ENCODE results near the gene SMG6. TPM values are rescaled to one million over a fixed set of nuclear protein-coding genes. Genes with fewer than 3 reads are reported as not detected.

Gene SMG6
- total RNA-seq (2022) (13.0 and 13.5 TPM in 2 replicates), Bru-seq, nascent RNA (percentile 61 among the genes with signal in this experiment), BruChase-seq, experiment 1, labeled RNA remaining after a 6-hour chase (percentile 62 among the genes with signal in this experiment), BruChase-seq, experiment 2, labeled RNA remaining after a 2-hour chase (percentile 62 among the genes with signal in this experiment)
- long read RNA-seq, partial matches to known transcripts: 0 of 5 reads
- long read RNA-seq, other reads (novel, unspliced or antisense): 1 of 5 reads

DNA sequence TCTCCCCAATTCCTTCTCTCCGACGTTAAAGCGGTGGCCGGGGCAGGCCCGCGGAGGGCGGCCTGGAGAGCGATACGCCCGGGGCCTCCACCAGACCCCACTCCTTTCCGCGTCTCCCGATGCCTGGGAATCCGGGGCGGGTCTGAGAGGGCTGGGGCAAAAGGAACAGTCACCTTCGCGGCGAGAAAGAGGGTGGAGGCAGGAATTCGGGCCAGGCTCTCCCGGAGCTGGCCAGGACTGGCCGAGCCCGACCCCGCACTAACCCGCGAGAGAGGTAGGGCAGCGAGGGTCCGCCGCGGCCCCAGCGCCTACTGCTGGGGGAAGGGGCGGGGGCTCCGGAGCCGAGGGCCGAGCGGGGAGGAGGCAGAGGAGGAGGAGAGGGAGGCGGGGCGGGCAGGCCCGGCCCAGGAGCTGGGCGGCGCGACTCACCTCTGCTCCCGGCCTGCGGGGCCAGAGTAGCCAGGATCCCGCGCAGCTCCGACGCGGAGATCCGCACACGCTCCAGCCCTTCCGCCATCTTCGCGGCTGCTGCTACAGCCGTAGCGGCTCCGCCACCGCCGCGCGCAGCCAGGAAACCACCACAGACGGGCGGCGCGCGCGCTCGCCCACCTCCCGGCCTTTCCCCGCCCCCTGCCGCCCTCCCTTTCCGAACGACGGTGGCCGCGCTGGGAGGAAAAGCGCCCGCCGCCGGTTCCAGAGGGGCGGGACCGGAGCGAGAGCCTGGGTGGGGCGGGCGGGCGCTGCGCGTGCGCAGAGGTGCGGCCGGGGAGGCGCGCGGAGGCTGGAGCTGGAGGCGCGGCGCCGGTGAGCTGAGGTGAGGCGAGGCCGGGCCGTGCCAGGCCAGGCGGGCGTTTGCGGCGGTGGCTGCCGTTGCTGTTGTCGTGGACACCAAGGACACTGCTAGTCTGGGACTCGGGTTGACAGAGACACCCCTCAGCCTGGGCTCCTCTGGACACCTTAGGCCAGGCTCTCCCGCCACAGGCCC is at the start of gene SMG6, which contains the start of gene SRR:
SMG6 (minus strand) TSS at position 582 of the 985 bp plus-strand sequence; CDS start at position 517, 65 bp downstream.
SRR (plus strand) TSS at position 747 of the 985 bp plus-strand sequence. CDS start 11,611 bp downstream, outside the sequence.
- Mint-ChIP-seq H3K9me3 (ENCODE audit: low read depth, unreplicated experiment) (no peaks in the 10 kb centered on the region), H3K4me1 (ENCODE audit: low read depth, unreplicated experiment) (peaks cover 14% of the 10 kb centered on the region), H3K4me3 (ENCODE audit: low read depth, unreplicated experiment) (peak within 1 kb of the TSS; percentile 79), H3K27ac (ENCODE audit: unreplicated experiment) (no peak within 1 kb of the TSS), H3K27me3 (ENCODE audit: unreplicated experiment) (no peaks in the 10 kb centered on the region), H3K36me3 (ENCODE audit: insufficient read depth, unreplicated experiment) (peaks cover 26% of the 10 kb centered on the region)
- intact Hi-C loops (cut with micrococcal nuclease; ENCODE audit: unreplicated experiment): no loop called here
- no TSS peak for BruUV-seq (replicated peaks)
- CTCF ChIA-PET: interaction anchor here (0.5 to 1.4 kb wide), 3 partner anchors 12 to 59 kb away, joined by 3 read pairs; no protein-coding TSS in a partner anchor
- TF ChIP-seq, protein P1, sequence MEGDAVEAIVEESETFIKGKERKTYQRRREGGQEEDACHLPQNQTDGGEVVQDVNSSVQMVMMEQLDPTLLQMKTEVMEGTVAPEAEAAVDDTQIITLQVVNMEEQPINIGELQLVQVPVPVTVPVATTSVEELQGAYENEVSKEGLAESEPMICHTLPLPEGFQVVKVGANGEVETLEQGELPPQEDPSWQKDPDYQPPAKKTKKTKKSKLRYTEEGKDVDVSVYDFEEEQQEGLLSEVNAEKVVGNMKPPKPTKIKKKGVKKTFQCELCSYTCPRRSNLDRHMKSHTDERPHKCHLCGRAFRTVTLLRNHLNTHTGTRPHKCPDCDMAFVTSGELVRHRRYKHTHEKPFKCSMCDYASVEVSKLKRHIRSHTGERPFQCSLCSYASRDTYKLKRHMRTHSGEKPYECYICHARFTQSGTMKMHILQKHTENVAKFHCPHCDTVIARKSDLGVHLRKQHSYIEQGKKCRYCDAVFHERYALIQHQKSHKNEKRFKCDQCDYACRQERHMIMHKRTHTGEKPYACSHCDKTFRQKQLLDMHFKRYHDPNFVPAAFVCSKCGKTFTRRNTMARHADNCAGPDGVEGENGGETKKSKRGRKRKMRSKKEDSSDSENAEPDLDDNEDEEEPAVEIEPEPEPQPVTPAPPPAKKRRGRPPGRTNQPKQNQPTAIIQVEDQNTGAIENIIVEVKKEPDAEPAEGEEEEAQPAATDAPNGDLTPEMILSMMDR (IDR thresholded peaks at IDR 0.05; ENCODE audit: unreplicated experiment): no peak
- DNase-seq: peak; percentile 84

DNA sequence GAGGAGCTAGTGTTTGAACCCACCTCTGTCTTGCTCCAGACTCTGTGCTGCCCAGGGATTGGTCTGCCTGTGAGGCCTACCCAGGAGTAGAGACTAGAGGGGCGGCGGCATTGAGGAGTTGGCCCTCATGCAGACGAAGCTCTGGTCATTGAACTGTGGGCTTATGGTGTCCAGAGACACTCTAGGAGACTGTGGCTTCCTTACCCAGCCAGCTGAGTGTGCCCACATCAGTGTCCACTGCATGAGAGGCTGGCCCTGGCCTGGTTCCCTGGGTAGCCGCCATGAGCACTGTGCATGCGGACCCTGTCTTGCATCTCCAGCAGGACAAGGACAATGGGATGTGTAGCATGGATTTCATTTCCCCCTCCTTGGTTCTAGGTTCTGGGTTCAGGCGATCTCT is 47.7 kb upstream of the SMG6 start:
- no peak for DNase-seq
- Mint-ChIP-seq H3K4me1 (ENCODE audit: low read depth, unreplicated experiment) (peaks cover under 1% of the 10 kb centered on the region), H3K4me3 (ENCODE audit: low read depth, unreplicated experiment) (no peak overlapping the region), H3K27me3 (ENCODE audit: unreplicated experiment) (no peaks in the 10 kb centered on the region), H3K36me3 (ENCODE audit: insufficient read depth, unreplicated experiment) (peaks cover 5% of the 10 kb centered on the region), H3K27ac (ENCODE audit: unreplicated experiment) (no peak overlapping the region), H3K9me3 (ENCODE audit: low read depth, unreplicated experiment) (no peaks in the 10 kb centered on the region)
- intact Hi-C loops (cut with micrococcal nuclease; ENCODE audit: unreplicated experiment): no loop called here
- TF ChIP-seq, protein P1 (IDR thresholded peaks at IDR 0.05; ENCODE audit: unreplicated experiment): no peak
- CTCF ChIA-PET: no interaction called here
- no TSS peak for BruUV-seq (replicated peaks)

DNA sequence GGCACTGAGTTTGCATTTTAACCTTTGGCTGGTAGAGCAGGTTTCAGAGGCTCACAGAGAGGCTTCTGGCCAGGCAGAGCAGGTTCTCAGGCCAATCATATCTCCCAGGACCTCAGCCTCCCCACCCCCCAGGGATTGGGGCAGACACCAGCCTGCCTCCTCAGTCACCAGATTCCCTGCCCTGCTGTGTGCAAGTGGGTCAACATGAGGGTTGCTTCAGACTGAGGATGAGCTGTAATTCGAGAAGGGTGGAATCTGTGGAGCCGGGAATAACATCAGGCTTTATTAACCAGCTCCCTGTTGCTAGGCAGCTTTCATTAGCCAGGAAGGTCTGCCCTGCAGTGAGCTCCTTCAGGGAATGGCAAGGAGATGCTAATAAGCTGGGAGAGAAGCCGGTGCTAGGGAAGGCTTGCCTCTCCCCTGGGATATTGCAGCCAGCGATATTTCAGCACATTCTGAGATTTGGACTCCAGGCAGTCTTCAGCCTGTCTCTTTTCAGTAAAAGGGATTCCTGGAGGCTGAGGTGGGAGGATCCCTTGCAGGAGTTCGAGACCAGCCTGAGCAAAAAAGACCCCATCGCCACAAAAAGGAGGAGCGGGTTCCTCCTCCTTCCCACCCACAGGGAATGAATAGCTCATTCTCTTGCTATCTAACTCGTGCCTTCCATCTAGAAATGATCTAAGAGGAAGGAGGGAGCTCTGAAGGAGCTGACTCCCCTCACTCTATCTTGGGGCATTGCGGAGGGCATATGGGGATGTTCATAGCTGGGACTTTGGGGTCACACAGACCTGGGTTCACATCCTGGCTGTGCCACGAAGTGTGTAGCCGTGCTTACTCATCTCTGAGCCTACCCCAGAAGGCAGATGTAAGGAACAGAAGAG is 44.5 kb upstream of the SMG6 start:
- Mint-ChIP-seq H3K36me3 (ENCODE audit: insufficient read depth, unreplicated experiment) (peaks cover 14% of the 10 kb centered on the region), H3K4me1 (ENCODE audit: low read depth, unreplicated experiment) (peaks cover 8% of the 10 kb centered on the region), H3K4me3 (ENCODE audit: low read depth, unreplicated experiment) (no peak overlapping the region), H3K9me3 (ENCODE audit: low read depth, unreplicated experiment) (no peaks in the 10 kb centered on the region), H3K27ac (ENCODE audit: unreplicated experiment) (no peak overlapping the region), H3K27me3 (ENCODE audit: unreplicated experiment) (no peaks in the 10 kb centered on the region)
- intact Hi-C loops (cut with micrococcal nuclease; ENCODE audit: unreplicated experiment): no loop called here
- no TSS peak for BruUV-seq (replicated peaks)
- peak; percentile 46 for DNase-seq
- TF ChIP-seq, protein P1 (IDR thresholded peaks at IDR 0.05; ENCODE audit: unreplicated experiment): no peak
- CTCF ChIA-PET: interaction anchor here (1.0 kb wide), 1 partner anchor 13 kb away, joined by 3 read pairs; no protein-coding TSS in a partner anchor

DNA sequence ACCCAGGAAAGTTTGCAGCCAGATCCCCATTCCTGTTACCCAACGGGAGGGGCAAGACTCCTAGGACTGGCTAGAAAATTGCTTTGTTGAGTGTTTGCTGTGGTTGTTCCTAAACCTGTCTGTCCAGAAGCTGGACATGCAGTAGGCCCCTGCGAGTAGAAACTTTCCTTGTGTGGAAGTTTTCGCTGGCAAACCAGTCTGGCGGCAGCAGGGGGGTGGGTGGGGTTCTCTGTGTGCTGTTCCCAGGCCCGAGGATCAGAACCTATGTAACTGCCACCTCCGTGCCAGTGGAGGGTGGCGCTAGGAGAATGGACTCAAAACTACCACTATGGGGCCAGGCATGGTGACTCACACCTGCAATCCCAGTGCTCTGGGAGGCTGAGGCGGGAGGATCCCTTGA is 42.9 kb upstream of the SMG6 start:
- H3K27me3 Mint-ChIP-seq (ENCODE audit: unreplicated experiment): no peaks in the 10 kb centered on the region
- peaks cover 15% of the 10 kb centered on the region for H3K36me3 Mint-ChIP-seq (ENCODE audit: insufficient read depth, unreplicated experiment)
- H3K4me3 Mint-ChIP-seq (ENCODE audit: low read depth, unreplicated experiment): no peak overlapping the region
- CTCF ChIA-PET: interaction anchor here (0.7 kb wide), 1 partner anchor 10 kb away, joined by 4 read pairs; the partner anchor contains the start of gene TSR1
- H3K9me3 Mint-ChIP-seq (ENCODE audit: low read depth, unreplicated experiment): no peaks in the 10 kb centered on the region
- DNase-seq: no peak
- peaks cover 8% of the 10 kb centered on the region for H3K4me1 Mint-ChIP-seq (ENCODE audit: low read depth, unreplicated experiment)
- BruUV-seq (replicated peaks): no TSS peak
- intact Hi-C loops (cut with micrococcal nuclease; ENCODE audit: unreplicated experiment): no loop called here
- H3K27ac Mint-ChIP-seq (ENCODE audit: unreplicated experiment): no peak overlapping the region
- TF ChIP-seq, protein P1 (IDR thresholded peaks at IDR 0.05; ENCODE audit: unreplicated experiment): no peak
